ENCODE measurements around the gene GNAT1. TPM values are rescaled to one million over a fixed set of nuclear protein-coding genes. Genes with fewer than 3 reads are reported as not detected.

Gene GNAT1
- total RNA-seq, 6 donors from 2014 or later: 0.10 to 0.40 TPM; not detected in 4

DNA sequence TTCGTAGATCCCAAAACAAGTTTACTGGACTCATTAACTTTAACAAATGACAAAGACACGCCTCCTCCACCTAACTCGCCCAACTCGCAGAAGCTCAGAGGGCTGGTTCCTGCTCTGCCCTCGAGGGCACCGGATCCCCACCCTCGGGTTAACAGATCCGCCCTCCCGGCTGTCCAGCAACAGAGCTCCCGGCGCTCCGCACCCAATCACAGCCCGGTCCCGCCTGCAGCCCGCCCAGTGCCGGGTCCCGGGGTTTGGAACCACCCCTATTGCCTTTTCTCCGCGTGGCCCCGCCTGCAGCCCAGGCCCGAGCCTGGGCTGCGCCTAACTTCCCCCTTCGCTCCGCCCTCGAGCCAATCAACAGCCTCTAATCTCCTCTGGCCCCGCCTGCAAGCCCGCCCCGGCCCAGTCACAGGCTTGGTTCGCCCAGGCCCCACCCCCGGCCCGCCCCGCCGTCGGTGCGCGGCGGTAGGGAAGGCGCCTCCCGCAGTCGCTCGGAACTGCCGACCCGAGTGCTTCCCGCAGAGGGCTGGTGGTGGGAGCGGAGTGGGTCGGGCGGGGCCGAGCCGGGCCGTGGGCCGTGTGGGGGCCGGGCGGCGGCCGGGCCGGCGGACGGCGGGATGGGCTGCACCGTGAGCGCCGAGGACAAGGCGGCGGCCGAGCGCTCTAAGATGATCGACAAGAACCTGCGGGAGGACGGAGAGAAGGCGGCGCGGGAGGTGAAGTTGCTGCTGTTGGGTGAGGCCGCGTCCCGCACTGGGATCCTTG, 44.5 kb downstream of the GNAT1 start, which contains the start of gene GNAI2:
TSS of gene GNAI2 (plus strand) at position 489 of the 768 bp plus-strand sequence. CDS start at position 621, 132 bp downstream.
- H3K4me1 ChIP-seq: peaks cover 39 to 51% (median 47%) of the 10 kb centered on the region in 4 donors
- H3K36me3 ChIP-seq: peaks cover 0 to 15% (median 7%) of the 10 kb centered on the region in 4 donors
- ATAC-seq (ENCODE audit: low FRiP score in 2 of 2): peak; percentile 95 to 98
- DNase-seq: peak; percentile 99 to 100
- peak within 1 kb of the TSS; percentile 86 to 94 (median 90) for H3K4me3 ChIP-seq
- no peaks in the 10 kb centered on the region for H3K9me3 ChIP-seq
- H3K27ac ChIP-seq: peak within 1 kb of the TSS; percentile 94 to 98 (median 95)
- no peak for TF ChIP-seq EP300 (IDR thresholded peaks at IDR 0.05)
- TF ChIP-seq, protein P1, sequence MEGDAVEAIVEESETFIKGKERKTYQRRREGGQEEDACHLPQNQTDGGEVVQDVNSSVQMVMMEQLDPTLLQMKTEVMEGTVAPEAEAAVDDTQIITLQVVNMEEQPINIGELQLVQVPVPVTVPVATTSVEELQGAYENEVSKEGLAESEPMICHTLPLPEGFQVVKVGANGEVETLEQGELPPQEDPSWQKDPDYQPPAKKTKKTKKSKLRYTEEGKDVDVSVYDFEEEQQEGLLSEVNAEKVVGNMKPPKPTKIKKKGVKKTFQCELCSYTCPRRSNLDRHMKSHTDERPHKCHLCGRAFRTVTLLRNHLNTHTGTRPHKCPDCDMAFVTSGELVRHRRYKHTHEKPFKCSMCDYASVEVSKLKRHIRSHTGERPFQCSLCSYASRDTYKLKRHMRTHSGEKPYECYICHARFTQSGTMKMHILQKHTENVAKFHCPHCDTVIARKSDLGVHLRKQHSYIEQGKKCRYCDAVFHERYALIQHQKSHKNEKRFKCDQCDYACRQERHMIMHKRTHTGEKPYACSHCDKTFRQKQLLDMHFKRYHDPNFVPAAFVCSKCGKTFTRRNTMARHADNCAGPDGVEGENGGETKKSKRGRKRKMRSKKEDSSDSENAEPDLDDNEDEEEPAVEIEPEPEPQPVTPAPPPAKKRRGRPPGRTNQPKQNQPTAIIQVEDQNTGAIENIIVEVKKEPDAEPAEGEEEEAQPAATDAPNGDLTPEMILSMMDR (IDR thresholded peaks at IDR 0.05): peak in 3 of 6 experiments; percentile 35 to 40 (median 36)
- peak in 3 of 4 donors; percentile 90 to 99 (median 94) for TF ChIP-seq POLR2A (IDR thresholded peaks at IDR 0.05)
- peak; percentile 90 to 99 for TF ChIP-seq POLR2AphosphoS5 (IDR thresholded peaks at IDR 0.05)
- 0 to 2% methylated on average over 27 to 49 of the region's 75 CpGs for WGBS, 2 donors
- H3K27me3 ChIP-seq: no peaks in the 10 kb centered on the region

DNA sequence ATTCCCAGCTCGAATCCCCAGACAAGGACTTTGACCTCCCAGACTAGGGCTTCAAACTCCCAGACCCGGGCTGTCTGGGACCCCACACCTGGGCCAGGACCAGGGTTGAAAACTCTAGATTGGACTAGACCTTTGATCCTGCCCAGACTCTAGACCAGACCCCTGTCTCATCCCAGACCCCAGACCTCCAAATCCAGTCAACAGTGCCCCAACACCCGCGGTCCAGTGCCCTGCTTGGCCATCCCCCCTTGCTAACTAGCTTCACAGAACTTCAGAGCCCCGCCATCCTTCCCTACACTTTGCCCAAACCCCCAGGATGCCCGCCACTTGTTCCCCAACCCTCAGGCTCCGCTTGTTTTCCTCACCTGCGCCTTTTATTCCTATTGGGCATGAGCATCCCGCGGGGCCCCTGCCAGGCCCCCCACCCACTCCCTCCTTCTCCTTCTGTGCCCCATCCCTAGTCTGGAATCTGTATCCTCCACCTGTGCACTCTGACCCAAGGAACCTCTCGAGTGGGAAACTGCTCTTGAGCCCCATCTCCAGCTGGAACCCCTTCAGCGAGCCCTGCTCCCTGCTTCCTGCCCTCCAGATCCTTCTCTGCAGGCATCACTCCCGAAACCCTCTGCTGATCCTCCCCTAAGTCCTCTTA, 45.2 kb downstream of the GNAT1 start:
- no peaks in the 10 kb centered on the region for H3K27me3 ChIP-seq
- H3K36me3 ChIP-seq: peaks cover 0 to 17% (median 8%) of the 10 kb centered on the region in 4 donors
- no peaks in the 10 kb centered on the region for H3K9me3 ChIP-seq
- no peak for ATAC-seq (ENCODE audit: low FRiP score in 2 of 2)
- 0 to 1% methylated on average over 12 to 13 of the region's 13 CpGs for WGBS, 2 donors
- H3K4me3 ChIP-seq: peak overlapping the region; percentile 86 to 94 (median 90)
- peaks cover 46 to 57% (median 54%) of the 10 kb centered on the region in 4 donors for H3K4me1 ChIP-seq
- TF ChIP-seq POLR2AphosphoS5 (IDR thresholded peaks at IDR 0.05) (no peak), EP300 (IDR thresholded peaks at IDR 0.05) (no peak), POLR2A (IDR thresholded peaks at IDR 0.05) (no peak)
- TF ChIP-seq, protein P1 (IDR thresholded peaks at IDR 0.05): no peak
- peak overlapping the region; percentile 94 to 98 (median 95) for H3K27ac ChIP-seq
- peak in 1 of 2 donors; percentile 45 for DNase-seq

DNA sequence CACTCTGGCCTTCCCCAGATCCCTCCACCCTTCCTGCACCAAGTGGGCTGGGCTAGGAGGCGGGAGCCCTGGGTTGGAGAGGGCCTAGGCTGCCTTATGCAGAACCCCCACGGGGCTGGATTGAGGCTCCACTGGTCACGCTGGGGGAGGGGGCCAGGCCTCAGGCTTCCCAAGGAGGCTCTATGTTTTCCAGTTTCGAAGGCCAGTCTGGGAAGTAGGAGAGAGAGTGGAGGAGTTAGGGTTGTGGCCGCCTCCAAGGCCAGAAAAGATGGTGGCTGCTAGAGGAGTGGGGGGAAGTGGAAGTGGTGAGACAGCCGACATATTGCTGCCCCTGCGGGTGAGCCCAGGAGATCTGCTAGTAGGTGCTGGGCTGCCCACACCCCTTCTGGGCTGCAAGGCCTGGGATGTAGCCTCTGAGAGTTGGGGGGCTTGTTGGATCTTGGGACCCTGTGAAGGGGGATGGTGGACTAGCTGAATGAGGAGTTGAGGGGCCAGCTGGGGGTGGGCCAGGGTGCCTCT, 45.8 kb downstream of the GNAT1 start:
- Histone ChIP-seq H3K4me3 (peak overlapping the region; percentile 86 to 94 (median 90)), H3K4me1 (peaks cover 52 to 63% (median 60%) of the 10 kb centered on the region in 4 donors), H3K36me3 (peaks cover 0 to 17% (median 8%) of the 10 kb centered on the region in 4 donors), H3K27ac (peak overlapping the region; percentile 94 to 98 (median 95)), H3K27me3 (no peaks in the 10 kb centered on the region), H3K9me3 (no peaks in the 10 kb centered on the region)
- WGBS, 2 donors: 2% methylated on average over 6 to 7 of the region's 7 CpGs
- ATAC-seq (ENCODE audit: low FRiP score in 2 of 2) (peak in 1 of 2 donors; percentile 12), DNase-seq (peak in 1 of 2 donors; percentile 36)
- TF ChIP-seq, protein P1 (IDR thresholded peaks at IDR 0.05): no peak
- TF ChIP-seq EP300 (IDR thresholded peaks at IDR 0.05) (no peak), POLR2A (IDR thresholded peaks at IDR 0.05) (peak in 1 of 4 donors; percentile 18), POLR2AphosphoS5 (IDR thresholded peaks at IDR 0.05) (no peak)

DNA sequence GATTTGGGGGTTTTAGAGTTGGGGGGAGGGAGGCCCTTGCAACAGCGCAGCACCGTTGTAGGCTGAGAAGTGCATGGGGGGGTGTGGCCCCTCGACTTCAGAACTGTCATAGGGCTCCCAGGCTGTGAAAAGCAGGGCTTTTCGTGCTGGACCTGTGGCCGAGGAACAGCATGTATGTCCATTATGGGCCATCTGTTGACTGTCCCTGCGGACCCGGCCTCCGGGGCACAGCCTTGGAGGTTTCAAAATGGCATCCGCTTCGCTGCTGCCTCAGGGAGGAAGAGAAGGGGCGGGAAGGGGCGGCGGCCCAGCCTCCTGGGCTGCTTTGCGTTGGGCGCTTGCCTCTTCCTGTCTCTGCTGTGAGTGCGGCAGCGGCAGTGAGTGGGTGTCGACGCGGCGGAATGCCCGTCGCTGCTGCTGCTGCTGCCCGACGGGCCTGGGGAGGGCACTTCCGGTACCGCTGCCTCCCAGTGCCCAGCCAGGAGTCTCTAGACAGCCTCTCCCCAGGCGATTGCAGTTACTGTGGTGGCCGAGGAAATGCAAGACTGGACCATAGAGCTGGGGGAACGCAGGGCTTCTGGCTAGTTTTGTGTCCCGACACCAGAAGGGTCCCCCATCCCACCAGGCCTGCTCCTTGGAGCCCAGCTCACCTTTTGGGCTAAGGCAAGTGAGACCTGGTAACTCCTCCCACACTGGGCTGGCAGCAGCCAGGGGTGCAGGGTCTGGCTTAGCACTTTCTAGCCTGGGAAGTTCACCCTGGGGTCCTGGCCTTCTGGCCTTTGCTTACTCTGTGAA, 46.5 kb downstream of the GNAT1 start:
- Histone ChIP-seq H3K4me3 (peak overlapping the region; percentile 86 to 94 (median 90)), H3K27ac (peak overlapping the region; percentile 94 to 98 (median 95)), H3K9me3 (no peaks in the 10 kb centered on the region), H3K36me3 (peaks cover 0 to 17% (median 8%) of the 10 kb centered on the region in 4 donors), H3K4me1 (peaks cover 59 to 70% (median 68%) of the 10 kb centered on the region in 4 donors), H3K27me3 (no peaks in the 10 kb centered on the region)
- WGBS, 2 donors: 0 to 1% methylated on average over 10 to 31 of the region's 31 CpGs
- peak; percentile 93 to 94 for TF ChIP-seq POLR2AphosphoS5 (IDR thresholded peaks at IDR 0.05)
- peak in 3 of 4 donors; percentile 55 to 82 (median 75) for TF ChIP-seq POLR2A (IDR thresholded peaks at IDR 0.05)
- TF ChIP-seq, protein P1 (IDR thresholded peaks at IDR 0.05): no peak
- TF ChIP-seq EP300 (IDR thresholded peaks at IDR 0.05): peak in 1 of 4 donors; percentile 30
- peak; percentile 95 for DNase-seq
- ATAC-seq (ENCODE audit: low FRiP score in 2 of 2): peak; percentile 70 to 76

Measured in upper lobe of left lung (tissue), 6 donors.